SK-N-SH treated with all-trans-retinoic acid at 6 μM for 48 hours (cell line): ENCODE data around the gene DENND1C.

Source experiments
- ATAC-seq: fragments of 200-7000 bp; cut with Tn5 transposase; 3 replicates; pipeline ENCODE4 v1.9.1; 2020; ENCODE audit warnings: mild to moderate bottlenecking, moderate library complexity
- BACH2 ChIP-seq: fragments of 250-450 bp; sonication (Bioruptor Pico); IDR thresholded peaks from 2 replicates; pipeline ENCODE4 v1.9.0; 2021; ENCODE audit warnings: mild to moderate bottlenecking, borderline replicate concordance
- CREB5 ChIP-seq: fragments of 250-450 bp; sonication (Bioruptor Pico); IDR thresholded peaks from 2 replicates; pipeline ENCODE4 v1.5.1; 2020; ENCODE audit warnings: low read depth, mild to moderate bottlenecking, moderate library complexity
- ESRRG ChIP-seq: fragments of 250-450 bp; sonication (Bioruptor Pico); IDR thresholded peaks from 2 replicates; pipeline ENCODE4 v1.6.1; 2021; ENCODE audit warnings: mild to moderate bottlenecking
- GLIS3 ChIP-seq: fragments of 250-450 bp; sonication (Bioruptor Pico); IDR thresholded peaks from 2 replicates; pipeline ENCODE4 v1.5.0; 2020; ENCODE audit warnings: mild to moderate bottlenecking, moderate library complexity
- ISL1 ChIP-seq: fragments of 250-450 bp; sonication (Bioruptor Pico); IDR thresholded peaks from 2 replicates; pipeline ENCODE4 v2.1.2; 2022; ENCODE audit warnings: mild to moderate bottlenecking, moderate library complexity
- OSR1 ChIP-seq: fragments of 250-450 bp; sonication (Bioruptor Pico); IDR thresholded peaks from 2 replicates; pipeline ENCODE4 v1.8.0; 2022; ENCODE audit warnings: moderate library complexity, mild to moderate bottlenecking, inconsistent platforms
- POU6F1 ChIP-seq: fragments of 250-450 bp; sonication (Bioruptor Pico); IDR thresholded peaks from 2 replicates; pipeline ENCODE4 v1.8.0; 2021; ENCODE audit warnings: low read depth, mild to moderate bottlenecking, moderate library complexity, borderline replicate concordance
- PPARA ChIP-seq: fragments of 250-450 bp; sonication (Bioruptor Pico); IDR thresholded peaks from 2 replicates; pipeline ENCODE4 v1.5.0; 2020; ENCODE audit warnings: mild to moderate bottlenecking, borderline replicate concordance
- RARB ChIP-seq: fragments of 250-450 bp; sonication (Bioruptor Pico); IDR thresholded peaks from 2 replicates; pipeline ENCODE4 v1.8.0; 2021; ENCODE audit warnings: mild to moderate bottlenecking, moderate library complexity
- TCF4 ChIP-seq: fragments of 250-450 bp; sonication (Bioruptor Pico); IDR thresholded peaks from 2 replicates; pipeline ENCODE4 v1.8.0; 2021; ENCODE audit warnings: mild to moderate bottlenecking, moderate library complexity, borderline replicate concordance
- TOX ChIP-seq: fragments of 250-450 bp; sonication (Bioruptor Pico); IDR thresholded peaks from 2 replicates; pipeline ENCODE4 v1.8.0; 2021; ENCODE audit warnings: mild to moderate bottlenecking, moderate library complexity, borderline replicate concordance
- ZC3H10 ChIP-seq: fragments of 250-450 bp; sonication (Bioruptor Pico); IDR thresholded peaks from 2 replicates; pipeline ENCODE4 v1.5.1; 2021; ENCODE audit warnings: mild to moderate bottlenecking, moderate library complexity
- ZFP3 ChIP-seq: fragments of 250-450 bp; sonication (Bioruptor Pico); IDR thresholded peaks from 2 replicates; pipeline ENCODE4 v1.5.0; 2020; ENCODE audit warnings: mild to moderate bottlenecking, moderate library complexity
- ZFP30 ChIP-seq: fragments of 450-650 bp; formaldehyde crosslinking; IDR thresholded peaks from 2 replicates; pipeline ENCODE4 v1.5.0; 2022; ENCODE audit warnings: mild to moderate bottlenecking, moderate library complexity
- ZNF565 ChIP-seq: fragments of 450-650 bp; formaldehyde crosslinking; conservative IDR thresholded peaks from 2 replicates; pipeline ENCODE4 v1.5.0; 2020; ENCODE audit warnings: low read depth, mild to moderate bottlenecking, moderate library complexity
- ZNF70 ChIP-seq: fragments of 450-650 bp; formaldehyde crosslinking; IDR thresholded peaks from 2 replicates; pipeline ENCODE4 v1.5.0; 2020; ENCODE audit warnings: mild to moderate bottlenecking, moderate library complexity
- ZNF8 ChIP-seq: fragments of 450-650 bp; formaldehyde crosslinking; IDR thresholded peaks from 2 replicates; pipeline ENCODE4 v1.5.0; 2020; ENCODE audit warnings: mild to moderate bottlenecking, moderate library complexity
- TF ChIP-seq, protein P1 (sequence below): fragments of 250-450 bp; sonication (Bioruptor Pico); IDR thresholded peaks from 2 replicates; pipeline ENCODE4 v1.5.0; 2020; ENCODE audit warnings: mild to moderate bottlenecking, moderate library complexity
- TF ChIP-seq, protein P2 (sequence below): fragments of 250-450 bp; sonication (Bioruptor Pico); IDR thresholded peaks from 2 replicates; pipeline ENCODE4 v1.8.0; 2020; ENCODE audit warnings: mild to moderate bottlenecking, moderate library complexity, borderline replicate concordance
- TF ChIP-seq, protein P3 (sequence below): fragments of 250-450 bp; sonication (Bioruptor Pico); IDR thresholded peaks from 2 replicates; pipeline ENCODE4 v1.5.1; 2021; ENCODE audit warnings: mild to moderate bottlenecking, moderate library complexity

The DENND1C gene

GRCh38 chr19:6417713-6418561 lies 63.6 kb downstream of the DENND1C start:
- peak; percentile 79 for ATAC-seq

More at GRCh38 chr19:6417713-6418561, 63.6 kb downstream of the DENND1C start:
- TF ChIP-seq ZNF70 (CRISPR knock-in tag), result no peak
- TF ChIP-seq CREB5 (CRISPR knock-in tag), result no peak
- TF ChIP-seq, protein P1, sequence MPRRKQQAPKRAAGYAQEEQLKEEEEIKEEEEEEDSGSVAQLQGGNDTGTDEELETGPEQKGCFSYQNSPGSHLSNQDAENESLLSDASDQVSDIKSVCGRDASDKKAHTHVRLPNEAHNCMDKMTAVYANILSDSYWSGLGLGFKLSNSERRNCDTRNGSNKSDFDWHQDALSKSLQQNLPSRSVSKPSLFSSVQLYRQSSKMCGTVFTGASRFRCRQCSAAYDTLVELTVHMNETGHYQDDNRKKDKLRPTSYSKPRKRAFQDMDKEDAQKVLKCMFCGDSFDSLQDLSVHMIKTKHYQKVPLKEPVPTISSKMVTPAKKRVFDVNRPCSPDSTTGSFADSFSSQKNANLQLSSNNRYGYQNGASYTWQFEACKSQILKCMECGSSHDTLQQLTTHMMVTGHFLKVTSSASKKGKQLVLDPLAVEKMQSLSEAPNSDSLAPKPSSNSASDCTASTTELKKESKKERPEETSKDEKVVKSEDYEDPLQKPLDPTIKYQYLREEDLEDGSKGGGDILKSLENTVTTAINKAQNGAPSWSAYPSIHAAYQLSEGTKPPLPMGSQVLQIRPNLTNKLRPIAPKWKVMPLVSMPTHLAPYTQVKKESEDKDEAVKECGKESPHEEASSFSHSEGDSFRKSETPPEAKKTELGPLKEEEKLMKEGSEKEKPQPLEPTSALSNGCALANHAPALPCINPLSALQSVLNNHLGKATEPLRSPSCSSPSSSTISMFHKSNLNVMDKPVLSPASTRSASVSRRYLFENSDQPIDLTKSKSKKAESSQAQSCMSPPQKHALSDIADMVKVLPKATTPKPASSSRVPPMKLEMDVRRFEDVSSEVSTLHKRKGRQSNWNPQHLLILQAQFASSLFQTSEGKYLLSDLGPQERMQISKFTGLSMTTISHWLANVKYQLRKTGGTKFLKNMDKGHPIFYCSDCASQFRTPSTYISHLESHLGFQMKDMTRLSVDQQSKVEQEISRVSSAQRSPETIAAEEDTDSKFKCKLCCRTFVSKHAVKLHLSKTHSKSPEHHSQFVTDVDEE (CRISPR knock-in tag), result no peak
- TF ChIP-seq, protein P2, sequence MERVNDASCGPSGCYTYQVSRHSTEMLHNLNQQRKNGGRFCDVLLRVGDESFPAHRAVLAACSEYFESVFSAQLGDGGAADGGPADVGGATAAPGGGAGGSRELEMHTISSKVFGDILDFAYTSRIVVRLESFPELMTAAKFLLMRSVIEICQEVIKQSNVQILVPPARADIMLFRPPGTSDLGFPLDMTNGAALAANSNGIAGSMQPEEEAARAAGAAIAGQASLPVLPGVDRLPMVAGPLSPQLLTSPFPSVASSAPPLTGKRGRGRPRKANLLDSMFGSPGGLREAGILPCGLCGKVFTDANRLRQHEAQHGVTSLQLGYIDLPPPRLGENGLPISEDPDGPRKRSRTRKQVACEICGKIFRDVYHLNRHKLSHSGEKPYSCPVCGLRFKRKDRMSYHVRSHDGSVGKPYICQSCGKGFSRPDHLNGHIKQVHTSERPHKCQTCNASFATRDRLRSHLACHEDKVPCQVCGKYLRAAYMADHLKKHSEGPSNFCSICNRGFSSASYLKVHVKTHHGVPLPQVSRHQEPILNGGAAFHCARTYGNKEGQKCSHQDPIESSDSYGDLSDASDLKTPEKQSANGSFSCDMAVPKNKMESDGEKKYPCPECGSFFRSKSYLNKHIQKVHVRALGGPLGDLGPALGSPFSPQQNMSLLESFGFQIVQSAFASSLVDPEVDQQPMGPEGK, result no peak
- no peak for TF ChIP-seq BACH2 (CRISPR knock-in tag)
- TF ChIP-seq ZNF565, result no peak
- no peak for TF ChIP-seq RARB (CRISPR knock-in tag)
- no peak for TF ChIP-seq GLIS3 (CRISPR knock-in tag)
- no peak for TF ChIP-seq ISL1 (CRISPR knock-in tag)
- TF ChIP-seq TOX (CRISPR knock-in tag), result no peak
- TF ChIP-seq ZFP3 (CRISPR knock-in tag), result no peak
- no peak for TF ChIP-seq PPARA (CRISPR knock-in tag)
- TF ChIP-seq ESRRG, result no peak
- TF ChIP-seq, protein P3, sequence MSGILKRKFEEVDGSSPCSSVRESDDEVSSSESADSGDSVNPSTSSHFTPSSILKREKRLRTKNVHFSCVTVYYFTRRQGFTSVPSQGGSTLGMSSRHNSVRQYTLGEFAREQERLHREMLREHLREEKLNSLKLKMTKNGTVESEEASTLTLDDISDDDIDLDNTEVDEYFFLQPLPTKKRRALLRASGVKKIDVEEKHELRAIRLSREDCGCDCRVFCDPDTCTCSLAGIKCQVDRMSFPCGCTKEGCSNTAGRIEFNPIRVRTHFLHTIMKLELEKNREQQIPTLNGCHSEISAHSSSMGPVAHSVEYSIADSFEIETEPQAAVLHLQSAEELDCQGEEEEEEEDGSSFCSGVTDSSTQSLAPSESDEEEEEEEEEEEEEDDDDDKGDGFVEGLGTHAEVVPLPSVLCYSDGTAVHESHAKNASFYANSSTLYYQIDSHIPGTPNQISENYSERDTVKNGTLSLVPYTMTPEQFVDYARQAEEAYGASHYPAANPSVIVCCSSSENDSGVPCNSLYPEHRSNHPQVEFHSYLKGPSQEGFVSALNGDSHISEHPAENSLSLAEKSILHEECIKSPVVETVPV (CRISPR knock-in tag), result no peak
- TF ChIP-seq OSR1 (CRISPR knock-in tag), result no peak
- no peak for TF ChIP-seq ZNF8 (CRISPR knock-in tag)
- TF ChIP-seq ZC3H10 (CRISPR knock-in tag), result no peak
- TF ChIP-seq POU6F1, result no peak
- no peak for TF ChIP-seq TCF4 (CRISPR knock-in tag)
- TF ChIP-seq ZFP30 (CRISPR knock-in tag), result no peak
